GM12878 (cell line): ENCODE measurements around the gene RASAL1. TPM values are rescaled to one million over a fixed set of nuclear protein-coding genes. Genes with fewer than 3 reads are reported as not detected.

Source experiments
- ATAC-seq: fragments of 200-7000 bp; cut with Tn5 transposase; 3 replicates; pipeline ENCODE4 v1.9.1; 2020; ENCODE audit warnings: mild to moderate bottlenecking, moderate library complexity
- BruUV-seq: library from RNA; stranded (reverse); fragments of 400-500 nt; replicated peaks from 2 replicates; lab custom pipeline; 2021; lab: Mats Ljungman, UMichigan
- CTCF ChIA-PET: fragments of 300-600 bp; sonication (Branson Sonifier 250); formaldehyde crosslinking; extraction: SDS; loops from one replicate; lab custom pipeline; 2021; ENCODE audit warnings: inconsistent platforms; lab: Yijun Ruan, JAX
- POLR2A ChIA-PET: fragments of 350-600 bp; formaldehyde crosslinking; extraction: SDS; loops from one replicate; lab custom pipeline; 2021; ENCODE audit warnings: inconsistent platforms; lab: Charles Lee
- RAD21 ChIA-PET: fragments of 300-600 bp; sonication (Branson Sonifier 250); formaldehyde crosslinking; loops from one replicate; lab custom pipeline; 2023; ENCODE audit warnings: antibody characterized with exemption; ENCODE audit not compliant: unreplicated experiment; lab: Charles Lee
- SMC1A ChIA-PET: fragments of 300-600 bp; sonication (Branson Sonifier 250); formaldehyde crosslinking; loops from one replicate; lab custom pipeline; 2023; ENCODE audit not compliant: unreplicated experiment, uncharacterized antibody; lab: Charles Lee
- DNase-seq: peaks from one replicate; pipeline ENCODE4 v3.0.0-alpha.2; 2011; ENCODE audit warnings: low read depth, low spot score
- FAIRE-seq: peaks from 3 replicates; lab custom pipeline; 2011; peaks lifted over from hg19 to GRCh38; lab: Jason Lieb, UNC
- H2AFZ ChIP-seq: 2 replicates; pipeline ENCODE4 v1.6.0; 2011; ENCODE audit warnings: low read depth, low read length, control low read depth; ENCODE audit not compliant: control insufficient read depth
- H3K27ac ChIP-seq: 2 replicates; pipeline ENCODE4 v1.5.1; 2011; ENCODE audit warnings: control low read depth; ENCODE audit not compliant: control insufficient read depth, insufficient read depth
- H3K27me3 ChIP-seq, 2 experiments: replicated peaks in 1 of 2; 2 replicates each; pipeline versions ENCODE4 v1.6.0 to v1.6.1; 2011; ENCODE audit warnings: low read length in 1 of 2; ENCODE audit not compliant: control insufficient read depth in 2 of 2, insufficient read depth in 2 of 2
- H3K36me3 ChIP-seq, 2 experiments: 2 replicates each; pipeline ENCODE4 v1.5.1; 2011; ENCODE audit warnings: low read length in 1 of 2; ENCODE audit not compliant: control insufficient read depth in 2 of 2, insufficient read depth in 2 of 2
- H3K4me1 ChIP-seq: 2 replicates; pipeline ENCODE4 v1.6.1; 2011; ENCODE audit warnings: mild to moderate bottlenecking, low read length, moderate library complexity, mixed read lengths; ENCODE audit not compliant: control insufficient read depth, insufficient read depth
- H3K4me2 ChIP-seq: 2 replicates; pipeline ENCODE4 v1.6.0; 2011; ENCODE audit warnings: control low read depth; ENCODE audit not compliant: control insufficient read depth, insufficient read depth
- H3K4me3 ChIP-seq: fragments of 200-600 bp; sonication (generic); 2 replicates; pipeline ENCODE4 v1.5.1; 2016
- H3K79me2 ChIP-seq: 2 replicates; pipeline ENCODE4 v1.6.0; 2011; ENCODE audit warnings: low read length; ENCODE audit not compliant: control insufficient read depth, insufficient read depth
- H3K9ac ChIP-seq: 2 replicates; pipeline ENCODE4 v1.8.0; 2011; ENCODE audit warnings: low read length, control low read depth, mixed read lengths; ENCODE audit not compliant: control insufficient read depth, insufficient read depth
- H3K9me3 ChIP-seq: replicated peaks from 3 replicates; pipeline ENCODE4 v1.5.1; 2011; ENCODE audit warnings: mild to moderate bottlenecking, low read length; ENCODE audit not compliant: control insufficient read depth, insufficient read depth
- H4K20me1 ChIP-seq: 2 replicates; pipeline ENCODE4 v1.6.0; 2011; ENCODE audit not compliant: control insufficient read depth, insufficient read depth
- BHLHE40 ChIP-seq, 2 experiments: fragments of 450-650 bp in 1 of 2; IDR thresholded peaks; 2 replicates each; pipeline ENCODE4 v1.6.1; 2011 to 2017; ENCODE audit warnings: low read depth in 2 of 2, borderline replicate concordance in 1 of 2, improper control_type of control experiment in 1 of 2, low read length in 1 of 2, mild to moderate bottlenecking in 1 of 2
- CHD1 ChIP-seq: IDR thresholded peaks from 2 replicates; pipeline ENCODE4 v1.6.1; 2012; ENCODE audit warnings: low read depth, low read length, improper control_type of control experiment
- CHD2 ChIP-seq: IDR thresholded peaks from 2 replicates; pipeline ENCODE4 v1.6.1; 2011; ENCODE audit warnings: low read depth, low read length, improper control_type of control experiment, borderline replicate concordance
- CTCF ChIP-seq, 3 experiments: IDR thresholded peaks in 2 of 3; conservative IDR thresholded peaks in 1 of 3; 2 replicates each; pipeline ENCODE4 v1.5.1; 2011; ENCODE audit warnings: low read depth in 3 of 3, low read length in 3 of 3, mild to moderate bottlenecking in 3 of 3, control low read depth in 2 of 3, moderate library complexity in 2 of 3, inconsistent platforms in 1 of 3, mixed read lengths in 1 of 3; ENCODE audit not compliant: control insufficient read depth in 2 of 3, insufficient read depth in 1 of 3; ENCODE audit errors: extremely low read depth in 1 of 3
- JUNB ChIP-seq: IDR thresholded peaks from 2 replicates; pipeline ENCODE4 v1.6.1; 2016; ENCODE audit warnings: antibody characterized with exemption, mild to moderate bottlenecking
- ZNF687 ChIP-seq: fragments of 450-650 bp; IDR thresholded peaks from 2 replicates; pipeline ENCODE4 v1.6.1; 2017; ENCODE audit warnings: mild to moderate bottlenecking, moderate library complexity
- WGBS: methylation state at CpG from one replicate; pipeline ENCODE4 v1.1.6; 2016; ENCODE audit warnings: low lambda C conversion rate; ENCODE audit not compliant: insufficient replicate concordance, insufficient coverage; ENCODE audit errors: missing lambda C conversion rate; 5-methylcytosine and 5-hydroxymethylcytosine counted together
- in situ Hi-C: fragments of 300-500 bp; cut with MboI; formaldehyde crosslinking; loops from 9 replicates; pipeline ENCODE4 v1.14.3; 2018; ENCODE audit warnings: mixed read lengths
- intact Hi-C: fragments of 100-400 bp; cut with micrococcal nuclease; formaldehyde crosslinking; loops from one replicate; pipeline ENCODE4 v1.14.2; 2022; ENCODE audit not compliant: unreplicated experiment
- polyA plus RNA-seq, 11 experiments: library from polyadenylated mRNA; depleted of rRNA in 4 of 11; unstranded in 6 of 11; stranded (reverse) in 5 of 11; fragments of >200 nt; fragmentation: Nextera tagmentation in 4 of 11; fragmentation: Illumina TruSeq in 1 of 11; extraction: Ambion mirVana in 4 of 11; extraction: Trizol in 1 of 11; gene quantifications; 1 replicate in 1 of 11; 2 replicates in 10 of 11; pipeline versions ENCODE4 v1.2.1 to v1.2.3, GENCODE V29; 2011 to 2016; ENCODE audit warnings: inconsistent platforms in 2 of 11, missing spikeins in 2 of 11, low read depth in 1 of 11
- total RNA-seq, 4 experiments: library from RNA; depleted of rRNA in 3 of 4; stranded (reverse); fragments of >200 nt in 3 of 4; fragmentation: Illumina TruSeq in 1 of 4; extraction: Trizol in 1 of 4; gene quantifications; 2 replicates each; pipeline versions ENCODE4 v1.2.1 to v1.2.3, GENCODE V29; 2013 to 2021

The RASAL1 gene
- total and polyA plus RNA-seq, 10 of the 15 experiments (the other 5 are each of a cell fraction or from before 2014, with no cell fraction given), result 0.12 to 1.0 (median 0.52) TPM; not detected in 6

GRCh38 chr12:113069751-113070116 is 65.8 kb downstream of the RASAL1 start (continued):
- no peak for TF ChIP-seq CTCF (IDR thresholded peaks at IDR 0.05 in 2 of 3, conservative IDR thresholded peaks at IDR 0.05 in 1 of 3; ENCODE audit: control insufficient read depth in 2 of 3, extremely low read depth in 1 of 3, insufficient read depth in 1 of 3, low read depth in 3 of 3, low read length in 3 of 3)

GRCh38 chr12:113069149-113069548 is 66.4 kb downstream of the RASAL1 start:
- in situ Hi-C loops, result no loop called here
- RAD21 ChIA-PET, result interaction anchor here (1.8 to 7.1 kb wide), 4 partner anchors 7 to 29 kb away, joined by 5 to 84 read pairs (median 14); no protein-coding TSS in a partner anchor
- no peaks in the 10 kb centered on the region; a peak in 2 of 4 replicates for H3K36me3 ChIP-seq
- SMC1A ChIA-PET, result interaction anchor here (1.0 to 7.3 kb wide), 9 partner anchors 7 to 27 kb away, joined by 3 to 83 read pairs (median 7); no protein-coding TSS in a partner anchor
- no peak overlapping the region for H2AFZ ChIP-seq
- no peak overlapping the region for H3K9ac ChIP-seq
- H3K27ac ChIP-seq, result no peak overlapping the region
- no peaks in the 10 kb centered on the region for H3K27me3 ChIP-seq
- 62% methylated on average over 5 of the region's 5 CpGs for WGBS
- DNase-seq (no peak), ATAC-seq (no peak), FAIRE-seq (no peak)
- H4K20me1 ChIP-seq, result no peaks in the 10 kb centered on the region
- H3K4me2 ChIP-seq, result peak overlapping the region; percentile 79; the same call in 1 of the 2 replicates
- no TSS peak for BruUV-seq
- POLR2A ChIA-PET, result interaction anchor here (0.6 to 5.6 kb wide), 5 partner anchors 11 to 704 kb away, joined by 4 to 41 read pairs (median 7); no protein-coding TSS in a partner anchor
- intact Hi-C loops, result no loop called here
- H3K4me3 ChIP-seq, result no peak overlapping the region
- peaks cover 44% of the 10 kb centered on the region for H3K4me1 ChIP-seq
- peaks cover 2% of the 10 kb centered on the region; the same call in 1 of the 2 replicates for H3K79me2 ChIP-seq
- CTCF ChIA-PET, result interaction anchor here (1.1 to 9.5 kb wide), 6 partner anchors 7 to 76 kb away, joined by 3 to 98 read pairs (median 14); no protein-coding TSS in a partner anchor
- H3K9me3 ChIP-seq, result no peaks in the 10 kb centered on the region
- no peak for TF ChIP-seq BHLHE40 (IDR thresholded peaks at IDR 0.05; ENCODE audit: borderline replicate concordance in 1 of 2, low read depth in 2 of 2, low read length in 1 of 2)
- no peak for TF ChIP-seq CHD1
- TF ChIP-seq JUNB, result no peak
- TF ChIP-seq CHD2, result no peak
- TF ChIP-seq ZNF687, result no peak
- TF ChIP-seq, all 136 proteins: peak for 0
